ENCODE data around the gene LONRF2.
"Not testable (repeated sequence)": the region's sequence is repeated elsewhere in the genome, so short reads cannot be mapped to it uniquely, and the experiment has no call there.

LONRF2 gene

GRCh38 chr2:100254646-100255210 is 67.6 kb downstream of the LONRF2 start:
- no peak for DNase-seq (ENCODE audit: low read depth)

GRCh38 chr2:100253786-100254185 is 68.5 kb downstream of the LONRF2 start:
- DNase-seq (ENCODE audit: low read depth) = no peak

GRCh38 chr2:100252811-100253698 is 69.2 kb downstream of the LONRF2 start:
- DNase-seq (ENCODE audit: low read depth) = no peak

- no peak for DNase-seq (ENCODE audit: low read depth)
These were observed 71.7 kb downstream of the LONRF2 start for GRCh38 chr2:100250645-100251044.

DNA sequence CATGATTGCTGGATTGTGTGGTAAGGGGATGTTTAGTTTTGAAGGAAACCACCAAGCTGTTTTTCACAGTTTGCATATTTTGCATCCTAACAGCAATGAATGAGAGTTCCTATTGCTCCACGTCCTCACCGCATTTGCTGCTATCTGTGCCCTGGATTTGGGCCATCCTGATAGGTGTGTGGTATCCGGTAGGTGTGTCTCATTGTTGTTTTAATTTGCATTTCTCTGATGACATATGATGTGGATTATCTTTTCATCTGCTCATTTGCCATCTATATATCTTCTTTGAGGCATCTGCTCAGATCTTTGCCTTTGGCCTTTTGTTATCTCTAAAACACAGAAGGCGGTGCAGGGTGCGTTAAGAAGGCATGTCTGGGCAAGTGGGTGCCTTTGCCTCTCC is 73.3 kb downstream of the LONRF2 start:
- no peak for DNase-seq (ENCODE audit: low read depth)

- not testable (repeated sequence) for DNase-seq (ENCODE audit: low read depth)
These were observed 73.7 kb downstream of the LONRF2 start for GRCh38 chr2:100248556-100248955.

DNA sequence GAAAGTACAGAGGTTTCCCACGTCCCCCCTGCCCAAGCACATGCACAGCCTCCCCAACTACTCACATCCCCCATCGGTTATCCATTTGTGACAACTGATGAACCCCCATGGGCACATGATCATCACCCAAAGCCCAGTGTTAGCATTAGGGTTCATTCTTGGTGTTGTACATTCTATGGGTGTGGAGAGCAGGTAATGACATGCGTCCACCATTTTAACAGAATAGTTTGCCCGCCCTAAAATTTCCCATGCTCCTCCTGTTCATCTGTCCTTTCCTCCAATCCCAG is 74.3 kb downstream of the LONRF2 start:
- DNase-seq (ENCODE audit: low read depth) = no peak

DNA sequence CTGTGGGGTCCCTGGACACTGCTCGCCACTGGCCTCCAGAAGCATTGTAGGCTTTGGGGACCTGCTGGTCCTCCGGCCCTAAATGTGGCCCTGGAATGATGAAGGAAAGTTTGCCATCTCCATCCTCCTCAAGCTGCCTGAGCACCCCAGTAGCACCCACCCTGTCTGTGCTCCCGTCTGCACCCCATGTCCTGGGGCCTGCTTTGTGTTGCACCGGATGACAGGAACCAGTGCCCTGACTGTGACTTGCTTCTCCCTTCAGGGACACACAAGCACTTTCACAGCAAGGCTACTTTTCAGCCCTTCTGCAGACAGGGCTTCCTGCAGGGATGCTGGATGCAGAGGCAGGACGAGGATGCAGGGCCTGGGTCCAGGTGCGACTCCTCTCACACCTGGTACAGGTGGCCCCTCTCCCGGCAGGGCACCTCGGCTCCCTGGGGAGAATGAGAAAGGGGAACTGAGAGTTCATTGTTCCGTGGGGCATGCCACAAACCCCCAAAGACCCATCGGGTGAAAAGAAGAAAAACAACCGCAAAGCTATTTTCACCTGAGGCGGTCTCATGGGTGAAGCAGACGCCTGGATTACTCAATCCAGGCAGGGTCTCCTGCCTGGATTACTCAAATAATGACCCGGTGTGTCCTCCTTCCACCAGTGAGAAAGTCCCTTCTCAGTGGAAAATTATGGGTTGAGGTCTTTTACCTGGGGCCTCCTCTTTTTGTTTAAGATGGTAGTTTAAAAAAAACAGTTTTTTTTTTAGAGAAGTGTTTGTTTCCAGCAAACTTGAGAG is 74.9 kb downstream of the LONRF2 start:
- DNase-seq (ENCODE audit: low read depth) = no peak

DNA sequence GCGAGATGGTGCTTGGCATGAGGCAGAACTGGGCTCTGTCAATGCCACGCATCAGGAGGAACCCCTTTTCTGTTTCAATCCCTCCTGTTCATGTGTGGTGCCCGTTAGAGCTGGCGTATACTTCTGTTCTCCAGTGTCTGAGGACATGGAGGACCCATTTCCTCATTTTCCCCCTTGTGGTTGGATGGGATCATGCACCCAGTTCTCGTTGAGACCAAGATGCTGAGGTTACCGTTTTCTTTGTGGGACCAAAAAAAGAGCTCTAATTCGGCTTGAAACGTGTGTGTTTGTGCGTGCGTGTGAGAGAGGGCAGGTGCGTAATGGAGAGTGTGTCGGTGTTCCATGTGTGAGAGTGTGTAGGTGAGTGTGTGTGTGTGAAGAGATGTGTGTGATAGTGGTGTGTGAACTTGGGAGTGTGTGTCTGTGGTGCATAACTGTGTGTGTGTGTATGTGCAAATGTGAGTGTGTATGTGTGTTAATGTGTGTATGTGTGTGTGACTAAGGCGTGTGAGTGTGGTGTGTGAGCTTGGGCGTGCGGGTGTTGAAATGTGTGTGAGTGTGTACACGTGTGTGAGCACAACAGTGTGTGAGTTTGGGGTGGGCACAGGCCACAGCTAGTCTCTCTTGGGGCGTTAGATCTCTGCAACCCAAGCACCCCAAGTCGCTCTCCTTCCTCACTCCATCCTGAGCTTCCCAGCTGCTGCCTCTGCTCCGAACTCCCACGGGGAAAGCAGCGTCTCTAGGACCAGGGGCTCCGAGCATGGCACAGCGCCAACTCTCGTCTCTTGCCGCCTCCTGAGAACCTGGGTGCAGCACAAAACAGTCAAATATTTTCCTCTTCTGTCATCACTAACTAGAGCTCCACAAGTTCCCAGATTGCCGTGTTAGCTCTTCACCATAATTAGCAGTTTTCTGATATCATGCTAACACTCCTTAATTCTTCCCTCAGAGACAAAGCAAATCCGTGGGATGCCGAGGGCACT is 75.8 kb downstream of the LONRF2 start:
- DNase-seq (ENCODE audit: low read depth) = no peak

GRCh38 chr2:100245681-100246080 is 76.6 kb downstream of the LONRF2 start:
- DNase-seq (ENCODE audit: low read depth) = no peak

- DNase-seq (ENCODE audit: low read depth) = no peak
These were observed 77.3 kb downstream of the LONRF2 start for GRCh38 chr2:100244881-100245605.

DNA sequence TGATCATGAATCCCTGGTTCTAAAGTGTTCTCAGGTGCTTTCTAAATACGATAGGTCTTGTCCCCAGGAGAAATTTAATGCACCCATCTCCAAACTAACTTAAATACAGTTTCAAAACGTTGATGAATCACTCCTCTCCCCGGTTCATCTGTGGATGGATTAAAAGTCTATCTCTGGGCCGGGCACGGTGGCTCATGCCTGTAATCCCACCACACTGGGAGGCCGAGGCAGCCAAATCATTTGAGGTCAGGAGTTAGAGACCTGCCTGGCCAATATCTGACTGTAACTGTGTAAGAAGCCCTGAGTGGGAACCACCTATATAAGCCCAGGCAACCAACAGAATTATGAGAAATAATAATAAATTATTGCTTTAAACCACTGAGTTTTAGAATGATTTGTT is 78.7 kb downstream of the LONRF2 start:
- DNase-seq (ENCODE audit: low read depth) = no peak

DNA sequence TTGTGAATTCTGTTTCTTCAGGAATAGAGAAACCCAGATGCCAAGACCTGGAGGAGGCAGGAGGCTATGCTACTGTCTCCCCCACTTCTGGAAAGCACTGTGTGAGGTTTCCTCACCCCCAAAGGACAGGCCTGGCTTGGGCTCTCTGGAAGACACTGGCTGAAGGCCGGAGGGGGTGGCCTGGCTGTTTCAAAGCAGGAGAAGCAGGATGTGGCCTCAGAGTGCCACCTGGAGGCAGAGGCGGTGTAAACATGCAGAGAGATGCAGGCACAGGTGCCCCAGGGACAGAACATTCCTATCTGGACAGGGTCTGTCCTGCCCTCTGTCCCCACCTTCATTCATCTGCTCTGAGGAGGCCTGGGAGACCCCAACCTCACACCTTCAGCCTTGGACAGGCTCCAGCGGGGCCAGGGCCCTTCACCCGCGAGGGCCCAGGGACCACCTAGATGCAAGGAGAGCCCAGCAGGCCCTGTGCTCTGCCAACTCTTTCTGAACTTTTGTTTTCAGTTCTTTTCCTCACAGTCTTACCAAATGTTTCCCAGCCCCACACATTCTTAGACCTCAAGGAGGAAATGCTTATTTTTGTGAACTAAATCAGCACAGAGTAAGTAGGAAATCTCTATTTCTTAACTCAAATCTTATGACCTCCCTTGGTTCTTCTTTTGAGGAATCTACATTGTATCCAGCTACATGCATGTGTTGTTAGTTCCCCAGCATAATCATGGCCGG is 79.2 kb downstream of the LONRF2 start:
- DNase-seq (ENCODE audit: low read depth) = peak; percentile 14

- DNase-seq (ENCODE audit: low read depth) = no peak
These were observed 79.8 kb downstream of the LONRF2 start for GRCh38 chr2:100242476-100242875.

DNA sequence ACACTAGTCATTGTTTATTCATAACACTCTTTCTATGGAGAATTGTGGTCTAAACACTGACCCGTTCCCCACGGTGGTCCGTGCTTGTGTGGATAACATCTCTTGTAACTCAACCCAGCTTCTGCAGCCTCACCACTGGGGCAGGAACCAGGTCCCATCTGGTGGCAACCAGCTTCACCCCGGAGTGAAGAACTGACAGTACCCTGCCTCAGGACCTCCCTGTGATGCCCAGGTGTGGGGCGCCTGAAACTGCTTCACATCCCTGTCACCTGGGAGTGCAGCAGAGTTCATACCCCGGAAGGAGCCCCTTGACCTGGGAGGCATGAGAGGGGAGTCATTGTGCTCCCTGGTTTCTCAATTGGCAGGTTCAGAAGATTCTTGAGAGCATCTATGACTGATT is 81.1 kb downstream of the LONRF2 start:
- no peak for DNase-seq (ENCODE audit: low read depth)

DNA sequence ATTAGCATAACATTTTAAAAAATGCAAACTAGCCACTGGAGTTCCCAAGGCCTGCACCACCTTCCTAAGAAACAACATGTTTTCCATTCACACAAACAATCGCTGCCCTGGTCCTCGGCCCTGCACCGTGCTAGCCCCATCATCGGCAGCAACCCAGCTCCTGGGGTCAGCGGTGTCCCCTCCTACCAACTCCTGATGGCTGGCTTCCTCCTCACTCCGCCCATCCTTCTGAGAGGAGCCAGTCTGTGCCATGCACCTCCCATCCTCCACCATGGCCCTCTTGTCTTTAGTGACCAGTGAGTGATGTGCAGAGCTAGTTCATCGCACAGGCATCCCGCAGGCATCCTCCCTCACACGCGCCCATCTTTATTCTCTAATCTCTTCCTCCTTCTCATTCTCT is 81.9 kb downstream of the LONRF2 start:
- no peak for DNase-seq (ENCODE audit: low read depth)

GRCh38 chr2:100239486-100240210 is 82.7 kb downstream of the LONRF2 start:
- DNase-seq (ENCODE audit: low read depth) = no peak

- DNase-seq (ENCODE audit: low read depth) = no peak
These were observed 83.8 kb downstream of the LONRF2 start for GRCh38 chr2:100238471-100238870.

DNA sequence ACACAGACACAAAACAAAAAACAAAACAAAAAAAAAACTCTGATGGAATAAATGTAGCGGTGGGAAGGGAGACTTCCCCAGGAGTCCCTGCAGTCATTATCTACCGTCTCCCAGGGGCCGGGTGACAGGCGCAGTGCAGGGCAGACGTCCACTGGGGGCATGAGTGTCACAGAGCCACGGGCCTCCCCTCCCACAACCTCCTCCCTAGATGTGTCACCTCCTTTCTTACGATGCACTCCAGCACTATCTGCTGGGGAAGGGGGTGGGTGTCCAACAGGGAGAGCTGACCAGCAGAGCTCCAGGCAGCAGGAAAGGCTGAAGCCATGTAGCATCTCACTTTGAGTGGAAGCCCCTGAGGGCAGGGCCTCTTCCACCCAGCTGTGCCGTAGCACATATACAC is 84.5 kb downstream of the LONRF2 start:
- DNase-seq (ENCODE audit: low read depth) = no peak

DNA sequence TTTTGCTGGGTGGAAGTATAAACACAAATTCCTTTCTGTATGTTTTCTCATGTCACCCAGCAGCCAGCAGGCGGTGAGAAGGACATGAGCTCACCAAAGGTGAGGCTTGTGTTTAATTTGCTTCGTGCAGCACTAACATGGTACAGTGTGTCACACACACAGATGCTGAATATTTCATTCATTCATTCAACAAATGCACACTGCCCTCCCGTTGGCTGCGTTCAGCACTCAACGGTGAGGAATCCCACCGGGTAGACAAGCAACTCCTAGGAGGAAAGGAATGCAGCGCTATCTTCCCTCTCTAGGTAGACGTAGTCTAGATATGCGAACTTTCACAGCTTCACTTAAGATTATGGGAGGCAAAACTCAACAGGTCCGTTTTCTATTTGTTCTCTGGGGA is 85.1 kb downstream of the LONRF2 start:
- no peak for DNase-seq (ENCODE audit: low read depth)
